HG02588 (cell line): ENCODE measurements around the gene DBET.
"Not testable (repeated sequence)": the region's sequence is repeated elsewhere in the genome, so short reads cannot be mapped to it uniquely, and the experiment has no call there.

ENCODE experiments used
- ATAC-seq: cut with Tn5 transposase; IDR thresholded peaks from one replicate; pipeline ENCODE4 v1.9.1; 2021; ENCODE audit warnings: mild to moderate bottlenecking, moderate library complexity; ENCODE audit not compliant: unreplicated experiment

The DBET gene

DNA sequence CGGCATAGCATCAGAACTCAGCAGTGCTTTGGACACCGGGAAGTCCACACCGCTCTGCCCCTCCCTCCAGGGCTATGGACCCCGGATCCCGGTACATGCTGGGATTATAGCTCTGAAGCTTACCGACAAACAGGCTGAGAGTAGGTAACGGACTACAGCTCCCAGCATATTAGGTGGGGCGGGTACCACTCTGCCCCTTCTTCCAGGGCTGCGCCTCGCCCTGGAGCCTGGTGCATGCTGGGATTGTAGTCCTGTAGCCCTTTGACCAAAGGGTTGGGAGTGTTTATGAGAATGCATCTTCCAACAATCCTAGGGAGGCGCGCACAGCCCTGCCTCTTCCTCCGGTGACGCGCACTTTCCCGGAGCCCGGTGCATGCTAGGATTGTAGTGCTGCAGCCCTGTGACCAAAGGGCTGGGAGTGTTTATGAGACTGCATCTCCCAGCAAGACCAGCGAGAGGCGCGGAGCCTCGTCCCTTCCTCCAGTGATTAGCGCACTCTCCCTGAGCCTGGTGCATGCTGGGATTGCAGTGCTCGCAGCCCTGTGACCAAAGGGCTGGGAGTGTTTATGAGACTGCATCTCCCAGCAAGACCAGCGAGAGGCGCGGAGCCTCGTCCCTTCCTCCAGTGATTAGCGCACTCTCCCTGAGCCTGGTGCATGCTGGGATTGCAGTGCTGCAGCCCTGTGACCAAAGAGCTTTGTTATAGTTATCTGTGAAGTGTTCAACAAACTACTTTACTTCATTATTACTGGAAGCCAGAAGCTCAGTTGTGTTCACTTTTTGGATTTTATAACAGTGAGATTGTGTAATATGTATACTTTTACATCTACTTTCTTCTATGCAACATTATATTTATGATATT lies 14.7 kb upstream of the DBET start:
- ATAC-seq: not testable (repeated sequence)

DNA sequence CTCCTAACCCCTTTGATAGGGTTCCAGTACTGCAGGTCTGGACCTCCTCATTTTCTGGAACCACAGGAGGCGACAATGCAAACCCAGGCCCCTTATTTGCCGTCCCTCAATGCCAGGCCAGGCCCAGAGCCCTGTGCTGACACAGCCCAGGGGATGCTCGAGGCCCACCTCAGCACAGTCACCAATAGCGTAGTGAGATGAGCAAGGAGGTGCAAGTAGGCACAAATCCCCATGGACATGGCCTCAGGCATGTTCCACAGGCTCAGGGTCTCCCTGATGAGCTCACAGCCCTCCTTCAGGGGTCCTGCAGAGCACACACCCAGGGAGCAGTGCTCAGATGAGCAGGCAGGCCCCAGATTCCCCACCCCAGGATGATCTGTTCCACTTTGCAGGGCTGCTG lies 5.3 kb upstream of the DBET start:
- not testable (repeated sequence) for ATAC-seq

DNA sequence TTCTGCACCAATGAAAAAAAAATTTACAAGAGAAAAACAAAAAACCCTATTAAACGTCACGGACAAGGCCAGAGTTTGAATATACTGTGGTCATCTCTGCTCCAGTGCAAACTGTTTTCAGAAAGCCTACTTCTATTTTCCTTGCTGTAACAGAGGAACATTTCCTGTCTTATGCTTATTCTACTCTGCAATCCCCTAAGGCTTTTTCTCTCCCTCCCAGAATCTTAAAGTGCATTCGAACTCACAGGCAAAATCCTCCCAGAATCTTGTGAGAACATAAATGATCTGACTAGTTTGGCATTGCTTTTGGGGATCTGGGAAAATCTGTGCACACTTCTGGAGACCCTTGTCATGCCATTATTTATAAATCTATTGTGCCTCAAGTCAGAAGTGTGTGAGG lies 503 bp downstream of the DBET start:
- ATAC-seq: not testable (repeated sequence)

DNA sequence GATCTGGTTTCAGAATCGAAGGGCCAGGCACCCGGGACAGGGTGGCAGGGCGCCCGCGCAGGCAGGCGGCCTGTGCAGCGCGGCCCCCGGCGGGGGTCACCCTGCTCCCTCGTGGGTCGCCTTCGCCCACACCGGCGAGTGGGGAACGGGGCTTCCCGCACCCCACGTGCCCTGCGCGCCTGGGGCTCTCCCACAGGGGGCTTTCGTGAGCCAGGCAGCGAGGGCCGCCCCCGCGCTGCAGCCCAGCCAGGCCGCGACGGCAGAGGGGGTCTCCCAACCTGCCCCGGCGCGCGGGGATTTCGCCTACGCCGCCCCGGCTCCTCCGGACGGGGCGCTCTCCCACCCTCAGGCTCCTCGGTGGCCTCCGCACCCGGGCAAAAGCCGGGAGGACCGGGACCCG lies 4.0 kb downstream of the DBET start:
- ATAC-seq: not testable (repeated sequence)

DNA sequence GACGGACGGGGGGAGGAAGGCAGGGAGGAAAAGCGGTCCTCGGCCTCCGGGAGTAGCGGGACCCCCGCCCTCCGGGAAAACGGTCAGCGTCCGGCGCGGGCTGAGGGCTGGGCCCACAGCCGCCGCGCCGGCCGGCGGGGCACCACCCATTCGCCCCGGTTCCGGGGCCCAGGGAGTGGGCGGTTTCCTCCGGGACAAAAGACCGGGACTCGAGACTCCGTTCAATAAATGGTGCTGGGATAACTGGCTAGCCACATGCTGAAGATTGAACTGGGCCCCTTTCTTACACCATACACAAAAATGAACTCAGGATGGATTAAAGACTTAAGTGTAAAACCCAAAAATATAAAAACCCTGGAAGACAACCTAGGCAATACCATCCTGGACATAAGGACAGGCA lies 28.8 kb downstream of the DBET start:
- ATAC-seq: not testable (repeated sequence)

DNA sequence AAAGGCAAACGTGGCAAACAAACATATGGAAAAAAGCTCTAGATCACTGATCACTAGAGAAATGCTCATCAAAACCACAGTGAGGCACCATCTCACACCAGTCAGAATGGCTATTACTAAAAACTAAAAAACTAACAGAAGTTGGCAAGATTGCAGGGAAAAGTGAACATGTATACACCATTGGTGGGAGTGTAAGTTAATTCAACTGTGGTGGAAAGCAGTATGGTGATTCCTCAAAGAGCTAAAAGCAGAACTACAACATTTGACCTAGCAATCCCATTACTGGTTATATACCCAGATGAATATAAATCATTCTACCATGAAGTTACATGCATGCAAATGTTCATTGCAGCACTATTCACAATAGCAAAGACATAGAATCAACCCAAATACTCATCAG lies 29.7 kb downstream of the DBET start:
- ATAC-seq: not testable (repeated sequence)

DNA sequence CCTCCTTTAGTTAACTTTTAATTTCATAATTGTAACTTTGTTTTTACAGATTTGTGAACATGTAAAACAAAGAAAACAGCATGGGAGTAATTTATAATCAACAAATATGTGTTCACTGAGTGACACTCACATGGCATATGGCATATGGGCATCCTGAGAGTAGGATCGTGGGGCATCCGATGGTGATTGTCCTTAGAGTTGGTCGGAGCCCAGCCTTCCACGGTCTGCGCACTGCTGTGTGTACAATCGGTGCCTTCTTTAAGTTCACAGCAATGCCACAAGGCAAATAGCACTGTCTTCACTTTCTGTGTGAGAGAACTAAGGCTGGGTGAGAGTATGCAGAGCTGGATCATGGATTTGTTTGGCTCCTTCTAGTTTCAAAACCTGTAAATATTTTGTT lies 31.0 kb downstream of the DBET start:
- not testable (repeated sequence) for ATAC-seq

DNA sequence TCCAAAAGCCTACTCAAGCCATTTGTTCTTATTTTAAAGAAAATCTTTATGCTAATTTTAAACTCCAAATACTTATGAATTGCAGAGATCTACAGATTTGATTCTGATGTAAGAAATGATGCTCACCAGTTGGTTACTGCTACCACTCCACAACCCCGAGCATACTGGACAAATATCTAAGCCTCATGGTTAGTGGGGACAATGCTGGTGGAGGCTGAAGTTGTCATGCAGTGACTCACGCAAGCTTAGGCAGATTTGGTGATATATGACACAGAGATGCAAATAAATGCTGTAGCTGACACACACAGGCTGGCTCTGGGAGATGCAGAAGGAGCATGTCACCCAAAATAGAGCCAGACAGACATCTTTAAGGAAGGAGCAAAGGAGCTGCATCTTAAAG lies 35.3 kb downstream of the DBET start:
- ATAC-seq: not testable (repeated sequence)

DNA sequence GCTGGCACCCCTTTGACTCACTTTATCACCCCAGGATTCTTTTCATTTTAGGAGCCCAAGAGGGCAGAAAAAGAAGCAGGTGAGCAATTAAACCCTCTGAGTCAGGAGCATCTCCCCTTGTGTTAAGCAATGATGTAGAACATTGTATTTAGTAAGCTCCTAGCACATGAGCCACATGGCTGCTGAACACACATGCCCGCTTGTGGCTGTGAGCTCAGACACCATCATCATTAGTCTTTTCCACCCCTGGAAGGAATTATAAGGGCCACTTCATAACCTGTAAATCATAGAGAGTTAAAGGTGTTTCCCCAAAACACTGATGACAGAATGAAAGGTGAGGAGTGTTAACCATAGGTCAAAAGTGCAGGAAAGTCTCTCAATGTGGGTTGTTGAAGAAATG lies 37.2 kb downstream of the DBET start:
- not testable (repeated sequence) for ATAC-seq

DNA sequence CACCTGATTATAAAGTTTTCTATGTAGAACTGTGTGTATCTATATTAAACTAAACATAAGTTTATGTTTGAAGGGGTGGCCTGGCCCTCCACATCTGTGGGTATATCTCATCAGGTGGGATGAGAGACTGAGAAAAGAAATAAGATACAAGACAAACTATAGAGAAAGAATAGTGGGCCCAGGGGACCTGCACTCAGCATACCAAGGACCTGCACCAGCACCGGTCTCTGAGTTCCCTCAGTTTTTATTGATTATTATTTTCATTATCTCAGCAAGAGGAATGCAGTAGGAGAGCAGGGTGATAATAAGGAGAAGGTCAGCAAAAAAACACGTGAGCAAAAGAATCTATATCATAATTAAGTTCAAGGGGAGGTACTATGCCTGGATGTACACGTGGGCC lies 41.9 kb downstream of the DBET start:
- ATAC-seq: not testable (repeated sequence)

DNA sequence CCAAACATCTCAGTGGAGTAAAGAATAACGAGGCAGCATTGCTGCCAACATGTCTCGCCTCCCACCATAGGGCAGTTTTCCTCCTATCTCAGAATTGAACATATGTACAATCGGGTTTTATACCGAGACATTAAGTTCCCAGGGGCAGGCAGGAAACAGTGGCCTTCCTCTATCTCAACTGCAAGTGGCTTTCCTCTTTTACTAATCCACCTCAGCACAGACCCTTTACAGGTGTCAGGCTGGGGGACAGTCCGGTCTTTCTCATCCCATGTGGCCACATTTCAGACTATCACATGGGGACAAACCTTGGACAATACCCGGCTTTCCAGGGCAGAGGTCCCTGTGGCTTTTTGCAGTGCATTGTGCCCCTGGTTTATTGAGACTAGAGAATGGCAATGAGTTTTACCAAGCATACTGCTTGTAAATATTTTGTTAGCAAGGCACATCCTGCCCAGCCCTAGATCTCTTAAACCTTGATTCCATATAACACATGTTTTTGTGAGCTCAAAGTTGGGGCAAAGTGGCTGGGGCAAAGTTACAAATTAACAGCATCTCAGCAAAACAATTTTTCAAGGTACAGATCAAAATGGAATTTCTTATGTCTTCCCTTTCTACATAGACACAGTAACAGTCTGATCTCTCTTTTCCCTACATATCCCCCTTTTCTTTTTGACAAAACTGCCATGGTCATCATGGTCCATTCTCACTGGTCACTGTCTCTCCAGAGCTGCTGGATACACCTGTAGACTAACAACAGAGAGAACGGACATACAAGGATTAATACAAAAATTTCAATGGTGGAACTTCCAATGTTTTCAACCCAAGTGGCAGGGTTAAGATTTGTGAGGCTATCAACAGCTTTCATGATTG lies 42.5 kb downstream of the DBET start:
- not testable (repeated sequence) for ATAC-seq

DNA sequence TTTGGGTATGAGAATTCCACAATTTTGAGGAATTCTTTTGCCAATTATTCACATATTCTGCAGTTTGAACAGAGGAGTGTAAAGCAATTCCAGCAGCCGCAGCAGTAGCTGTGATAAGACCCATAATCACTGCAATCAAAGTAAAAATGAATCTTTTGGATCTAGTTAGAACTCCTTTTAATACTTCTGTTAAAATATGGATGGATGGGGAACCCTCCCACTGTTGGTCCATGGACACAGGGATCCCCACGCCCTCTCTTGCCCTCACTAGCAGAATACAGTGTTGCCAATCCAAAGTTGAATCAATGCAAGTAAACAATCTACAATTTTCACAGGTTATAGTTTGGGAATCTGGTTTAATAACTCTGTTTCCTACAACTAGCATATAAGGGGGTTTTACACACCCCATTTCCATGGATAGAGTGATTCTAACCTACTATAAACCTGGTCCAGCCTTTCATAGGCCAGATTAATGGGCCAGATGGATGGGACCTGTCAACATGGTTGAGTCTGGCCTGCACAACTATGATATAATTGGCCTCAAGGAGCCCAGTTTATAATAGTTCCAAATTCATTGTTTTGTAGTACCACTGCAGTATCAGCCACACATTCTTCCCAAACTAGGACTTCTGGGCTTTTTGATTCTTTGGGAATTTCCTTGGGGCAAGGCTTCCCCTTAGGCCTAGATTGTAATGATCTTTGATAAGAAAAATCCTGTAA lies 43.6 kb downstream of the DBET start:
- ATAC-seq: not testable (repeated sequence)

DNA sequence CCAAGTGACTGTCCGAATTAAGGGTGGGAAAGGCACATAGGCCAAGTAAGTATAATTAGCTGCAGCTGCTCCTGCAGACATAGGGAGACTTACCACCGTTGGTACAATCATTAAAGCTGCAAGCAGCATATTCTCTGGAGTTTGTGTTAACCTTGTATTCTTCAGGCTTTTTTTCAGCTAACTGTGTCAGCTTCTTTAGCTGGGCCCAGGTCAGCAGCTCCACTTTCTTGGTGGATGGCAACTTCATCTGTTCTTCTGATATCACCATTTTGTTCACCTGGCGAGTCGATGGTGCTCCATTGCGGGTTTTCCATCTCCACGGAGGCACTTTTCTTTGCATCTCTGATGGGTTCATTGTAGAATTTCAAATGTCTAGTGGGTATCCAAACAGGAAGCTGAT lies 44.5 kb downstream of the DBET start:
- ATAC-seq: not testable (repeated sequence)

DNA sequence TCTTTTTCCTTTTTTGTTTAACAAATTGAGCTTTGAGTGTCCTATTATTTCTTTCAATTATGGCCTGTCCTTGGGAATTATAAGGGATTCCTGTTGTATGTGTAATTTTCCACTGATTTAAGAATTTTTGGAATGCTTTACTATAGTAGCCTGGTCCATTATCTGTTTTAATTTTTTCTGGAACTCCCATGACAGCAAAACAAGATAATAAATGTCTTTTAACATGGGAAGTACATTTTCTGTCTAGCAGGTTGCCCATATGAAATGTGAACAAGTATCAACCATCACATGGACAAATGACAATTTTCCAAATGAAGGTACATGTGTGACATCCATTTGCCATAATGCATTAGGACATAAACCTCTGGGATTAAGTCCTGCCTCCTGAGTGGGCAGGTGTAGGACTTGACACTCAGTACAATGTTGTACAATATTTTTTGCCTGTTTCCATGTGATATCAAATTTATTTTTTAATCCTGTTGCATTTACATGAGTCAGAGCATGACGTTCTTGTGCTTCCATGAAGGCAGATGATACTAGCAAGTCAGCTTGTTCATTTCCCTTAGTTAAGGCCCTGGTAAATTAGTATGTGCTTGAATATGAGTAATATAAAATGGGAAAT lies 45.2 kb downstream of the DBET start:
- ATAC-seq: not testable (repeated sequence)

DNA sequence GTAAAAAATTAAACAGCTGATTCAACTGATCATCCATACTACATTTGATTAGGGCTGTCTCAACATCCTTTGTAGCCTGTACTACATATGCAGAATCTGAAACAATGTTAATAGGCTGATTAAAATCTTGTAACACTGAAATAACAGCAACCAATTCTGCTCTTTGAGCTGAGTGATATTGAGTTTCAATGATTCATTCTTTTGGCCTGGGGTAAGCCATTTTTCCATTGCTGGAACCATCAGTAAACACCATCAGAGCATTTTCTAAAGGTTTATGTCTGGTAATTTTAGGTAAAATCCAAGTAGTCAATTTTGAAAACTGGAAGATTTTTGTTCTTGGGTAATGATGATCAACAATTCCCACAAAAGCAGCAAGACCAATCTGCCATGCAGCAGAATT lies 45.7 kb downstream of the DBET start:
- ATAC-seq: not testable (repeated sequence)

DNA sequence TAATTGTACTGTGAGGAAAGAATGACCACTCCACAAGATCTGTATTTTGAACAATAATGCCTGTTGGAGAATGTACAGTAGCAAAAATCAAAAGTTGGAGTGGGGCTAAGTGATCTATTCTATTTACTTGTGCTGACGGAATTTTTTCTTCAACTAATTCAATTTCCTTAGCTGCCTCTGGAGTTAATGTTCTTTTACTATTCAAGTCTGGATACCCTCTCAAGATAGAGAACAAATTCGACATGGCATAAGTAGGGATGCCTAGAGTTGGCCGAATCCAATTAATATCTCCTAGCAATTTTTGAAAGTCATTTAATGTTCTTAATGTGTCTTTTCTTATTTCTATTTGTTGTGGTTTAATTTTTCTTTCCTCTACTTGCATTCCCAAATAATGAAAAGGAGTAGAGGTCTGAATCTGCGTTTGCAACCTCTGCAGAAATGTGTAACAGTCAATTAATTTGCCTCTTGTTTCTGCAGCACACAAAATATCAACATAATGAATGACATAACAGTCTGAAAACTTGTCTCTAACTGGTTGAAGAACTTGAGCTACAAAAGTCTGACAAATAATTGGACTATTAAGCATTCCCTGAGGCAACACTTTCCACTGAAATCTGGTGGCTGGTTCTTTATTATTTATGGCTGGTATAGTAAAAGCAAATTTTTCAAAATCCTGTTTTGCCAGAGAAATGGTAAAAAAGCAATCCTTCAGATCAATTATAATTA lies 46.4 kb downstream of the DBET start:
- ATAC-seq: not testable (repeated sequence)

DNA sequence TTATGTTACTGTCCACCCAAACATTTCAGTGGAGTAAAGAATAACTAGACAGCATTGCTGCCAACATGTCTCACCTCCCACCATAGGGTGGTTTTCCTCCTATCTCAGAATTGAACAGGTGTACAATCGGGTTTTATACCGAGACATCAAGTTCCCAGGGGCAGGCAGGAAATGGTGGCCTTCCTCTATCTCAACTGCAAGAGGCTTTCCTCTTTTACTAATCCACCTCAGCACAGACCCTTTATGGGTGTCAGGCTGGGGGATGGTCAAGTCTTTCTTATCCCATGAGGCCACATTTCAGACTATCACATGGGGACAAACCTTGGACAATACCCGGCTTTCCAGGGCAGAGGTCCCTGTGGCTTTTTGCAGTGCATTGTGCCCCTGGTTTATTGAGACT lies 48.6 kb downstream of the DBET start:
- ATAC-seq: not testable (repeated sequence)

DNA sequence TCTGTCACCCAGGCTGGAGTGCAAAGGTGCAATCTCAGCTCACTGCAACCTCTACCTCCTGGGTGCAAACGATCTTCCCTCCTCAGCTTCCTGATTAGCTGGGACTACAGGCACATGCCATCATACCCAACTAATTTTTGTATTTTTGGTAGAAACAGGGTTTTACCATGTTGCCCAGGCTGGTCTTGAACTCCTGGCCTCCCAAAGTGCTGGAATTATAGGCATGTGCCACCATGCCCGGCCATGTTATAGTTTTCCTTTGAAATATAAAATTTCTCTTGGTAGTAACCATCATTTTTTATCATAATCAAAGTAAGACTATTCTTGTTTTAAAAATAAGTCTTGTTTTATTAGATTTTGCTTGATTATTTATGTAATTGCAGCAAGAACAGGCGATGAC lies 50.7 kb downstream of the DBET start:
- not testable (repeated sequence) for ATAC-seq
